Measurements from ENCODE around the gene RPTOR.
"Not testable (repeated sequence)": the region's sequence is repeated elsewhere in the genome, so short reads cannot be mapped to it uniquely, and the experiment has no call there.

RPTOR gene

GRCh38 chr17:80507177-80507576, 37.5 kb upstream of the RPTOR start:
- not testable (repeated sequence) for H3K18ac ChIP-seq (ENCODE audit: low read length); DNase-seq (ENCODE audit: low spot score)
- H3K27me3 ChIP-seq (ENCODE audit: control insufficient read depth in 3 of 3, insufficient read depth in 3 of 3, low read depth in 1 of 3, low read length in 3 of 3), result peaks cover 0 to 25% (median 8%) of the 10 kb centered on the region in 3 experiments

DNA sequence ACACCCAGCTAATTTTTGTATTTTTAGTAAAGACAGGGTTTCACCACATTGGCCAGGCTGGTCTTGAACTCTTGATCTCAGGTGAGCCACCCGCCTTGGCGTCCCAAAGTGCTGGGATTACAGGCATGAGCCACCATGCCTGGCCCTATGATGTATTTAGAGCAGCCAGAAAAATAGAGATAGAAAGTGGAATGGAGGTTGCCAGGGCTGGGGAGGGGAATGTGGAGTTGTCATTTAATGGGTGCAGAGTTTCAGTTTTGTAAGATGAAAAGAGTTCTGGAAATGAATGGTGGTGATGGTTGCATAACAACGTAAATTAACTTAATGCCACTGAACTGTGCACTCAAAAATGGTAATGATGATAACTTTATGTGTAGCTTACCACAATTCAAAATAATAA, 36.7 kb upstream of the RPTOR start:
- no peak overlapping the region for H3K4me2 ChIP-seq (ENCODE audit: insufficient read depth, low read length, poor library complexity, severe bottlenecking)
- no peak overlapping the region for H4K8ac ChIP-seq (ENCODE audit: low read depth, low read length)
- no peak overlapping the region for H2BK15ac ChIP-seq (ENCODE audit: low read length)
- peaks cover 0 to 3% of the 10 kb centered on the region in 2 donors for H3K9me3 ChIP-seq (replicated peaks in 1 of 2; ENCODE audit: control insufficient read depth in 2 of 2, insufficient read depth in 1 of 2, low read depth in 1 of 2, low read length in 2 of 2)
- H3K18ac ChIP-seq (ENCODE audit: low read length), result no peak overlapping the region
- no peak overlapping the region for H4K91ac ChIP-seq (ENCODE audit: low read depth, low read length, poor library complexity)
- no peak overlapping the region for H3K4ac ChIP-seq (ENCODE audit: low read length)
- H2AFZ ChIP-seq (ENCODE audit: low read length), result no peak overlapping the region
- no peak overlapping the region for H2BK12ac ChIP-seq (ENCODE audit: low read length)
- H2BK5ac ChIP-seq (ENCODE audit: low read length), result no peak overlapping the region
- no peak for DNase-seq (ENCODE audit: low spot score)
- no peak overlapping the region for H3K4me3 ChIP-seq (ENCODE audit: low read length in 2 of 2)
- H3K36me3 ChIP-seq (replicated peaks in 1 of 2; ENCODE audit: control insufficient read depth in 2 of 2, insufficient read depth in 2 of 2, low read length in 2 of 2), result peaks cover 0 to 3% of the 10 kb centered on the region in 2 donors
- no peak overlapping the region for H3K27ac ChIP-seq (replicated peaks; ENCODE audit: low read length)
- H3K27me3 ChIP-seq (ENCODE audit: control insufficient read depth in 3 of 3, insufficient read depth in 3 of 3, low read depth in 1 of 3, low read length in 3 of 3), result peaks cover 0 to 25% (median 8%) of the 10 kb centered on the region in 3 experiments
- H3K14ac ChIP-seq (ENCODE audit: low read length), result no peak overlapping the region
- H3K23ac ChIP-seq (ENCODE audit: low read depth, low read length, poor library complexity), result no peak overlapping the region
- peaks cover 5% of the 10 kb centered on the region in 2 donors for H3K4me1 ChIP-seq (ENCODE audit: control insufficient read depth in 2 of 2, insufficient read depth in 1 of 2, low read depth in 1 of 2, low read length in 2 of 2)
- no peak overlapping the region for H2BK120ac ChIP-seq (ENCODE audit: low read depth, low read length)
- no peak overlapping the region for H2AK5ac ChIP-seq (ENCODE audit: low read depth, low read length)
- no peak overlapping the region for H3K9ac ChIP-seq (ENCODE audit: low read depth, low read length, poor library complexity)
- H3K79me1 ChIP-seq (ENCODE audit: low read depth, low read length), result no peaks in the 10 kb centered on the region
- WGBS, 2 donors (ENCODE audit: extremely low coverage in 2 of 2, insufficient read length in 2 of 2, insufficient replicate concordance in 1 of 2), result no CpG with 5 or more reads among the region's 3 CpGs

More at GRCh38 chr17:80507177-80507576, 37.5 kb upstream of the RPTOR start:
- peak overlapping the region; percentile 7 for H2AK5ac ChIP-seq (ENCODE audit: low read depth, low read length)
- not testable (repeated sequence) for H2BK120ac ChIP-seq (ENCODE audit: low read depth, low read length); H3K36me3 ChIP-seq (replicated peaks in 1 of 2; ENCODE audit: control insufficient read depth in 2 of 2, insufficient read depth in 2 of 2, low read length in 2 of 2); H2BK15ac ChIP-seq (ENCODE audit: low read length); H4K8ac ChIP-seq (ENCODE audit: low read depth, low read length); H2AFZ ChIP-seq (ENCODE audit: low read length); H2BK12ac ChIP-seq (ENCODE audit: low read length); H3K14ac ChIP-seq (ENCODE audit: low read length); H3K4me2 ChIP-seq (ENCODE audit: insufficient read depth, low read length, poor library complexity, severe bottlenecking); H3K23ac ChIP-seq (ENCODE audit: low read depth, low read length, poor library complexity); H3K79me1 ChIP-seq (ENCODE audit: low read depth, low read length); H3K27ac ChIP-seq (replicated peaks; ENCODE audit: low read length); H4K91ac ChIP-seq (ENCODE audit: low read depth, low read length, poor library complexity); H3K4me3 ChIP-seq (ENCODE audit: low read length in 2 of 2); H3K9me3 ChIP-seq (replicated peaks in 1 of 2; ENCODE audit: control insufficient read depth in 2 of 2, insufficient read depth in 1 of 2, low read depth in 1 of 2, low read length in 2 of 2); H3K4ac ChIP-seq (ENCODE audit: low read length); H2BK5ac ChIP-seq (ENCODE audit: low read length); H3K9ac ChIP-seq (ENCODE audit: low read depth, low read length, poor library complexity); H3K4me1 ChIP-seq (ENCODE audit: control insufficient read depth in 2 of 2, insufficient read depth in 1 of 2, low read depth in 1 of 2, low read length in 2 of 2)
- no CpG with 5 or more reads among the region's 4 CpGs for WGBS, 2 donors (ENCODE audit: extremely low coverage in 2 of 2, insufficient read length in 2 of 2, insufficient replicate concordance in 1 of 2)

GRCh38 chr17:80509311-80509710, 35.3 kb upstream of the RPTOR start:
- Histone ChIP-seq H2BK12ac (ENCODE audit: low read length) (no peak overlapping the region), H2BK120ac (ENCODE audit: low read depth, low read length) (no peak overlapping the region), H2BK5ac (ENCODE audit: low read length) (no peak overlapping the region), H3K9ac (ENCODE audit: low read depth, low read length, poor library complexity) (no peak overlapping the region), H2BK15ac (ENCODE audit: low read length) (no peak overlapping the region), H3K4ac (ENCODE audit: low read length) (no peak overlapping the region), H3K4me1 (ENCODE audit: control insufficient read depth in 2 of 2, insufficient read depth in 1 of 2, low read depth in 1 of 2, low read length in 2 of 2) (peaks cover 5% of the 10 kb centered on the region in 2 donors), H3K23ac (ENCODE audit: low read depth, low read length, poor library complexity) (no peak overlapping the region), H3K27me3 (ENCODE audit: control insufficient read depth in 3 of 3, insufficient read depth in 3 of 3, low read depth in 1 of 3, low read length in 3 of 3) (peaks cover 0 to 26% (median 8%) of the 10 kb centered on the region in 3 experiments), H3K18ac (ENCODE audit: low read length) (no peak overlapping the region), H3K27ac (replicated peaks; ENCODE audit: low read length) (no peak overlapping the region), H2AK5ac (ENCODE audit: low read depth, low read length) (no peak overlapping the region), H3K79me1 (ENCODE audit: low read depth, low read length) (no peaks in the 10 kb centered on the region), H4K91ac (ENCODE audit: low read depth, low read length, poor library complexity) (no peak overlapping the region), H2AFZ (ENCODE audit: low read length) (no peak overlapping the region), H4K8ac (ENCODE audit: low read depth, low read length) (no peak overlapping the region), H3K14ac (ENCODE audit: low read length) (no peak overlapping the region), H3K36me3 (replicated peaks in 1 of 2; ENCODE audit: control insufficient read depth in 2 of 2, insufficient read depth in 2 of 2, low read length in 2 of 2) (peaks cover 0 to 3% of the 10 kb centered on the region in 2 donors), H3K4me3 (ENCODE audit: low read length in 2 of 2) (no peak overlapping the region), H3K4me2 (ENCODE audit: insufficient read depth, low read length, poor library complexity, severe bottlenecking) (no peak overlapping the region), H3K9me3 (replicated peaks in 1 of 2; ENCODE audit: control insufficient read depth in 2 of 2, insufficient read depth in 1 of 2, low read depth in 1 of 2, low read length in 2 of 2) (peaks cover 0 to 3% of the 10 kb centered on the region in 2 donors)
- DNase-seq (ENCODE audit: low spot score), result no peak
- no CpG with 5 or more reads among the region's 8 CpGs for WGBS, 2 donors (ENCODE audit: extremely low coverage in 2 of 2, insufficient read length in 2 of 2, insufficient replicate concordance in 1 of 2)

- peak overlapping the region; percentile 84 for H3K18ac ChIP-seq (ENCODE audit: low read length)
These were observed 34.5 kb upstream of the RPTOR start for GRCh38 chr17:80510132-80510531.

More at GRCh38 chr17:80510132-80510531, 34.5 kb upstream of the RPTOR start:
- WGBS, 2 donors (ENCODE audit: extremely low coverage in 2 of 2, insufficient read length in 2 of 2, insufficient replicate concordance in 1 of 2), result no CpG with 5 or more reads among the region's 14 CpGs
- H3K27ac ChIP-seq (replicated peaks; ENCODE audit: low read length), result no peak overlapping the region
- H3K36me3 ChIP-seq (replicated peaks in 1 of 2; ENCODE audit: control insufficient read depth in 2 of 2, insufficient read depth in 2 of 2, low read length in 2 of 2), result peaks cover 0 to 3% of the 10 kb centered on the region in 2 donors
- H3K14ac ChIP-seq (ENCODE audit: low read length), result no peak overlapping the region
- H2BK120ac ChIP-seq (ENCODE audit: low read depth, low read length), result no peak overlapping the region
- peaks cover 0 to 24% (median 8%) of the 10 kb centered on the region in 3 experiments for H3K27me3 ChIP-seq (ENCODE audit: control insufficient read depth in 3 of 3, insufficient read depth in 3 of 3, low read depth in 1 of 3, low read length in 3 of 3)
- H3K4ac ChIP-seq (ENCODE audit: low read length), result no peak overlapping the region
- H2BK15ac ChIP-seq (ENCODE audit: low read length), result peak overlapping the region; percentile 7
- H3K4me1 ChIP-seq (ENCODE audit: control insufficient read depth in 2 of 2, insufficient read depth in 1 of 2, low read depth in 1 of 2, low read length in 2 of 2), result peaks cover 4 to 5% of the 10 kb centered on the region in 2 donors
- no peak overlapping the region for H2BK5ac ChIP-seq (ENCODE audit: low read length)
- H3K4me2 ChIP-seq (ENCODE audit: insufficient read depth, low read length, poor library complexity, severe bottlenecking), result no peak overlapping the region
- no peaks in the 10 kb centered on the region for H3K79me1 ChIP-seq (ENCODE audit: low read depth, low read length)
- no peak overlapping the region for H4K8ac ChIP-seq (ENCODE audit: low read depth, low read length)
- peaks cover 0 to 3% of the 10 kb centered on the region in 2 donors for H3K9me3 ChIP-seq (replicated peaks in 1 of 2; ENCODE audit: control insufficient read depth in 2 of 2, insufficient read depth in 1 of 2, low read depth in 1 of 2, low read length in 2 of 2)
- DNase-seq (ENCODE audit: low spot score), result no peak
- H2BK12ac ChIP-seq (ENCODE audit: low read length), result no peak overlapping the region
- H2AFZ ChIP-seq (ENCODE audit: low read length), result no peak overlapping the region
- H3K4me3 ChIP-seq (ENCODE audit: low read length in 2 of 2), result peak overlapping the region in 1 of 2 donors; percentile 3
- no peak overlapping the region for H4K91ac ChIP-seq (ENCODE audit: low read depth, low read length, poor library complexity)
- H2AK5ac ChIP-seq (ENCODE audit: low read depth, low read length), result peak overlapping the region; percentile 40
- peak overlapping the region; percentile 51 for H3K9ac ChIP-seq (ENCODE audit: low read depth, low read length, poor library complexity)
- peak overlapping the region; percentile 49 for H3K23ac ChIP-seq (ENCODE audit: low read depth, low read length, poor library complexity)

Measured in neuronal stem cell (in vitro differentiated cells).